ENCODE results near the gene C1orf159.

- TF ChIP-seq BHLHE40 (IDR thresholded peaks at IDR 0.05; ENCODE audit: borderline replicate concordance), result no peak
- no peak for TF ChIP-seq PKNOX1 (IDR thresholded peaks at IDR 0.05)
- TF ChIP-seq HDGF (IDR thresholded peaks at IDR 0.05; ENCODE audit: borderline replicate concordance), result no peak
- TF ChIP-seq NFRKB (IDR thresholded peaks at IDR 0.05), result no peak
Observed at GRCh38 chr1:1143636-1144035, 27.7 kb upstream of the C1orf159 start.

Measured in HEK293T (cell line).